Mesothelial cell of epicardium (in vitro differentiated cells): ENCODE data around the gene RUNX2. TPM values are rescaled to one million over a fixed set of nuclear protein-coding genes. Genes with fewer than 3 reads are reported as not detected.

Experiments
- DNase-seq, 2 experiments: peaks; one replicate each; pipeline ENCODE4 v3.0.0; 2021; ENCODE audit warnings: low spot score in 2 of 2; ENCODE audit not compliant: unreplicated experiment in 2 of 2
- H3K27ac Mint-ChIP-seq: 2 replicates; pipeline ENCODE4 v1.8.0; 2021; ENCODE audit warnings: mixed read lengths
- H3K27me3 Mint-ChIP-seq: 2 replicates; pipeline ENCODE4 v1.8.0; 2021; ENCODE audit warnings: low read depth, mixed read lengths
- H3K36me3 Mint-ChIP-seq: 2 replicates; pipeline ENCODE4 v1.8.0; 2021; ENCODE audit warnings: mixed read lengths
- H3K4me1 Mint-ChIP-seq: 2 replicates; pipeline ENCODE4 v1.8.0; 2021; ENCODE audit warnings: mixed read lengths
- H3K4me3 Mint-ChIP-seq: 2 replicates; pipeline ENCODE4 v1.8.0; 2021; ENCODE audit warnings: mild to moderate bottlenecking, moderate library complexity, mixed read lengths
- H3K9me3 Mint-ChIP-seq: 2 replicates; pipeline ENCODE4 v1.8.0; 2021; ENCODE audit warnings: mixed read lengths
- total RNA-seq: library from RNA; stranded (reverse); gene quantifications from 3 replicates; pipeline ENCODE4 v1.2.1, GENCODE V29; 2021
- TF ChIP-seq, protein P1 (sequence below): fragments of 200-600 bp; sonication (generic); IDR thresholded peaks from one replicate; pipeline ENCODE4 v1.5.0; 2021; ENCODE audit warnings: antibody characterized with exemption; ENCODE audit not compliant: unreplicated experiment

Gene RUNX2
- total RNA-seq, 1 donor from 2014 or later: 4.4 TPM

- H3K4me3 Mint-ChIP-seq: no peak overlapping the region
- H3K27me3 Mint-ChIP-seq: no peaks in the 10 kb centered on the region
- H3K36me3 Mint-ChIP-seq: no peaks in the 10 kb centered on the region
- DNase-seq: no peak
- peaks cover 3% of the 10 kb centered on the region for H3K9me3 Mint-ChIP-seq
- no peak overlapping the region for H3K27ac Mint-ChIP-seq
- H3K4me1 Mint-ChIP-seq: peaks cover 9% of the 10 kb centered on the region
- TF ChIP-seq, protein P1, sequence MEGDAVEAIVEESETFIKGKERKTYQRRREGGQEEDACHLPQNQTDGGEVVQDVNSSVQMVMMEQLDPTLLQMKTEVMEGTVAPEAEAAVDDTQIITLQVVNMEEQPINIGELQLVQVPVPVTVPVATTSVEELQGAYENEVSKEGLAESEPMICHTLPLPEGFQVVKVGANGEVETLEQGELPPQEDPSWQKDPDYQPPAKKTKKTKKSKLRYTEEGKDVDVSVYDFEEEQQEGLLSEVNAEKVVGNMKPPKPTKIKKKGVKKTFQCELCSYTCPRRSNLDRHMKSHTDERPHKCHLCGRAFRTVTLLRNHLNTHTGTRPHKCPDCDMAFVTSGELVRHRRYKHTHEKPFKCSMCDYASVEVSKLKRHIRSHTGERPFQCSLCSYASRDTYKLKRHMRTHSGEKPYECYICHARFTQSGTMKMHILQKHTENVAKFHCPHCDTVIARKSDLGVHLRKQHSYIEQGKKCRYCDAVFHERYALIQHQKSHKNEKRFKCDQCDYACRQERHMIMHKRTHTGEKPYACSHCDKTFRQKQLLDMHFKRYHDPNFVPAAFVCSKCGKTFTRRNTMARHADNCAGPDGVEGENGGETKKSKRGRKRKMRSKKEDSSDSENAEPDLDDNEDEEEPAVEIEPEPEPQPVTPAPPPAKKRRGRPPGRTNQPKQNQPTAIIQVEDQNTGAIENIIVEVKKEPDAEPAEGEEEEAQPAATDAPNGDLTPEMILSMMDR: no peak
These were observed 126.1 kb downstream of the RUNX2 start for GRCh38 chr6:45454008-45454911.

DNA sequence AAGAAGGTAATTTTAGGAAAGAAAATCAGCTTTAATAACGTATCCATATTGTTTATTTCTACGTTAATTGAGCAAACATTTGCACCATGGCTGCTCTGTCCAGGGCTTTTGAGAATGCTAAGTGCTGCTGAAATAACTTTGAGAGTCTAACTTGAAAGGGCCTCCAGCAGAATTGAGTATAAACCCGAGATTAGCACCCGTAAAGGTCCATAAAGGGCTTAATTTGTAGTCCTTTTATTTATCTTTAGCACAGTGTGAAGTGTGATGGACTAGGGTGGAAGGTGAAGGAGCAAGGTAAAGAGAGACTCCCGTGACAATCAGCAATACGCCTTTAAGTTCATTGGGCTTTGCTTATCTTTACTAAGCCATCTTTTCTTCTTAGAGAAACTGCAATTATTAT is 127.3 kb downstream of the RUNX2 start:
- peaks cover 9% of the 10 kb centered on the region for H3K4me1 Mint-ChIP-seq
- H3K27ac Mint-ChIP-seq: no peak overlapping the region
- no peak for DNase-seq
- peaks cover 2% of the 10 kb centered on the region for H3K9me3 Mint-ChIP-seq
- H3K4me3 Mint-ChIP-seq: no peak overlapping the region
- no peaks in the 10 kb centered on the region for H3K36me3 Mint-ChIP-seq
- H3K27me3 Mint-ChIP-seq: no peaks in the 10 kb centered on the region
- TF ChIP-seq, protein P1: no peak

DNA sequence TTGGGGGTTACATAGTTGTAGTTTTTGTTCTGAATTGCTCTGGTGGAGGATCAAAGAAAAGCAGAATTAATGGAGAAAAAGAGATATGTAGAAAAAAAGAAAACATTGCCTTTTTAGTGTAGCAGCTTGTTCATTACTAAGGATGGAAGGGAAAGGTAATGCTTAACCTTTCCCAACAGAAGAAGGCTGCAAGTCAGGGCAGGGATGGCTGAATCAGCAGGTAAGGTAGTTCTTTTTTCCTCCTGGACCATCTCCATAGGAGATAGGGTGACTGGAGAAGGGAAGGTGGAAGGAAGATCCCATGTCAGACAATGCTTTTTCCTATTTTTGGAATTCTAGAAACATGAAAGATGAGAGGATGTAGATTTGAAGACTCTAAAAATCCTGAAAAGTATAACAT is 129.0 kb downstream of the RUNX2 start:
- TF ChIP-seq, protein P1: no peak
- Mint-ChIP-seq H3K27ac (no peak overlapping the region), H3K9me3 (no peaks in the 10 kb centered on the region), H3K4me1 (peaks cover 4% of the 10 kb centered on the region), H3K36me3 (no peaks in the 10 kb centered on the region), H3K4me3 (no peak overlapping the region), H3K27me3 (no peaks in the 10 kb centered on the region)
- no peak for DNase-seq

- H3K27me3 Mint-ChIP-seq: no peaks in the 10 kb centered on the region
- H3K27ac Mint-ChIP-seq: no peak overlapping the region
- DNase-seq: no peak
- H3K4me1 Mint-ChIP-seq: peaks cover 14% of the 10 kb centered on the region
- no peak overlapping the region for H3K4me3 Mint-ChIP-seq
- no peaks in the 10 kb centered on the region for H3K9me3 Mint-ChIP-seq
- TF ChIP-seq, protein P1: no peak
- H3K36me3 Mint-ChIP-seq: no peaks in the 10 kb centered on the region
These were observed 130.5 kb downstream of the RUNX2 start for GRCh38 chr6:45458672-45459071.

DNA sequence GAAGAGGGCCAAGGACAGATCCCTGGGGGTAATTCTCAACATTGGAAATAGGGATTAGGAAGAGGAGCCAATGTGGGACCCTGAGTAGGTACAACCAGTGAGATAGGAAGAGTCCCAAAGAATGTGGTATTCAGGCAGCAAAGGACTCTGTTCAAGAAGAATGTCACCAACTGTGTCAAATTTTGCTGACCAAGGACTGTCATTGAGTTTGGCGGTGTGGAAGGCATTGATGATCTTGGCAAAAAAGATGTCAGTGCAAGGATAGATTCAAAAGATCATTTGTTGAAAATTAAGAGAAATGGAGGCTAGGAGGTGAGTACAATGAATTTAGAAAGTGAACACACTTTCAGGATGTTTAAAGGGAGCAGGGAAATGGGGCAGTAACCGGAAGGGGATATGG is 132.0 kb downstream of the RUNX2 start:
- TF ChIP-seq, protein P1: no peak
- H3K4me3 Mint-ChIP-seq: no peak overlapping the region
- no peaks in the 10 kb centered on the region for H3K36me3 Mint-ChIP-seq
- no peak overlapping the region for H3K27ac Mint-ChIP-seq
- H3K9me3 Mint-ChIP-seq: no peaks in the 10 kb centered on the region
- no peaks in the 10 kb centered on the region for H3K27me3 Mint-ChIP-seq
- H3K4me1 Mint-ChIP-seq: peaks cover 22% of the 10 kb centered on the region
- DNase-seq: no peak
